HG03565 (cell line): ENCODE measurements around the gene PRSS50.

Source experiments
- ATAC-seq: cut with Tn5 transposase; IDR thresholded peaks from one replicate; pipeline ENCODE4 v1.9.1; 2021; ENCODE audit warnings: mild to moderate bottlenecking, moderate library complexity; ENCODE audit not compliant: unreplicated experiment

Gene PRSS50

GRCh38 chr3:46671541-46672348, 45.9 kb downstream of the PRSS50 start:
- ATAC-seq: no peak

DNA sequence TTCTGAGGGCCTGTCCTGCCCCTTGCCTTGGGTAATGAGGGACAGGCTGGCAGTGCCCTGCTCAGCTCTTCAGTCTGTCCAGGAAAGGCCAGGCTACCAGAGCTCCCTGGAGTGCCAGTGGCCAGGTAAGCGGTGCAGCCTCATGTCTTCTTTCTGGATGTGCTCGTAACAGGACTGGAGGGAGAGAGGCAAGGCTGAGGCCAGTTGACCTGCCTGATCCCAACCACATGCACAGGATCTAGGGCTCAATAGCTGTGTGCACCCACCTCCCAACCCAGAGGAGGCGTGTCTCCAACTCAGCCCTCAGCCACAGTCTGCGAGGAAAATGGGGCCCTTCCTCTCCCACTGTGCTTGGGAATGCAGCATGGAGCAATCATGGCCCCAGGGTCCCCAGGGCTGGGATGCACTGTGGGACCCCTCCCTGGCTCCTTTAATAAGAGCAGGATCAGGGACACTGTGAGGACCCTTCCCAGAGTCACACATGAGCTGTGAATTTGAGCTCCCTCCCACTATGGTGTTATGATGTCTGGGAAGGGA, 46.7 kb downstream of the PRSS50 start:
- ATAC-seq: no peak

GRCh38 chr3:46670000-46670890, 47.4 kb downstream of the PRSS50 start:
- no peak for ATAC-seq

DNA sequence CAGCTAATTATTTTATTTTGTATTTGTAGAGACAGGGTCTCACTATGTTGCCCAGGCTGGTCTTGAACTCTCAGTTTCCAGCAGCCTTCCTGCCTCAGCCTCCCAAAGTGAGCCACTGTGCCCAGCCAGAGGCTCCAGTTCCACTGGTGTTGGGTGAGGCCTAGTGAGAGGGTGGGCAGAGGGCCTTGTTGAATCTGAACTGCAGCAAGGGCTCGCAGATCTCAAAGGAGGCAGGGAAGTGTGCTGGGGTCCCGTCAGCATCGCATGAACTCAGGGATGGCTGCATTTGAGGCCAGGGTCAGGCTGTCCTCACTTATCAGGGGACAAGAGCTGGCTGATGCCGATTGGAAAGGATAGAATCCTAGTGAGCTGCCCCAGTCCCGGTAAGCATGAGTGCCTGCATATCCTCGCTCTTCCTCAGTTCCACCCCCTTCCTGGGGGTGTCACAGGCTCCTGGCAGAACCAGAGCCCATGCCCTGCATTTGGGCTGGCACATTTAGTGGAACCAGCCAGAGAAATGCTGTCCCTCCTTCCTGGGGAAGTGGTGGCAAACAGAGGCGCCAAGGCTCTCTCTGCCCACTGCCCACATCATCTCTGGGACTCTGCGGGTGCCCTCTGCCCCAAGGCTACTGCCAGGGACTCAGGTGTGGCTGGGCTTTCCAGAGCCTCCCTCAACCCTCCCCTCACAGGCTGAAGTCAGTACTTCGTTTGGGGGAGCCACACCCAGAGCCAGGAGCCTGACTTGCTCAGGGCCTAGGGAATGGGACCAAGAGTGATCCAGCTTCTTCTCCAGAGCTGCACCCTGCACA, 48.3 kb downstream of the PRSS50 start:
- no peak for ATAC-seq

DNA sequence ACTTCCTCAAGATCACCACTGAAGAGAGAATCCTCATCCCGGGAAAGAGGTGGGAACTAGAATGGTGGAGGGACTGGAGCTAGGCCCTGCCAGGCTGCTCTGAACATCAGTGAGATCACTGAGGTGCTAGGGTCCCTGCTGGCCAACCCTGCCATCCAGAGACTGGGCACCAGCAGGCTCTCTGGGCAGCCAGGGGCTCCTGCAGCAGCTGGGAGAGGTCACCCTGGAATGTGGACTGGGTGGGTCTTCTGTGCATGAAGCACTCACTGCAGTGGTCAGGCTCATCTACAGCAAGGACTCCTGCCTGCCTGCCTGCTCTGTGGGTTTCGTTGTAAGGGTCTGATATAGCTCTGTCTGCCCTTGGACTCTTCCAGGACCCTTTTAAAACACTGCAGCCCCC, 49.1 kb downstream of the PRSS50 start:
- ATAC-seq: no peak

GRCh38 chr3:46668116-46668515, 49.6 kb downstream of the PRSS50 start:
- no peak for ATAC-seq

- ATAC-seq: no peak
Observed at GRCh38 chr3:46667657-46668056, 50.0 kb downstream of the PRSS50 start.

GRCh38 chr3:46667061-46667621, 50.5 kb downstream of the PRSS50 start:
- ATAC-seq: no peak

DNA sequence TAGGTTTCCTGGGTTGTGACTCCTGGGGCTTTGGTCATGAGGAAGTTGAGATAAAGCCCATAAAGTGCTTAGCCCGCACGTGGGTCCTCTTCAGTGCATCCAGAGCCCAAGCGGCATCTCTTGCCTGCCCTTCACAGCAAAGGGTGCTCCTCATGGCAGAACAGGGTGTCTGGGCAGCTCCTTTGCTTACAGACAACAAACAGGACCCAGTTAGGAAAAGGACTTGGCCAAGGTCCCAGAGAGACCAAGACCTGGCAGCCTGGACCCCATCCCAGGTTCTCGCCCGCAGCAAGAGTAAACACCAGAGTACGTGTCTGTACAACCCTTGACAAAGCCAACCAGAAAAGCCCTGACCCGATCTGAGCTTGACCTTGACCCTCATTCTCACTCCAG, 51.2 kb downstream of the PRSS50 start:
- no peak for ATAC-seq

- ATAC-seq: no peak
Observed at GRCh38 chr3:46665763-46666452, 51.8 kb downstream of the PRSS50 start.

GRCh38 chr3:46664971-46665762, 52.5 kb downstream of the PRSS50 start:
- ATAC-seq: no peak

GRCh38 chr3:46664188-46664970, 53.3 kb downstream of the PRSS50 start:
- no peak for ATAC-seq

GRCh38 chr3:46663591-46664135, 54.0 kb downstream of the PRSS50 start:
- no peak for ATAC-seq

- ATAC-seq: no peak
Observed at GRCh38 chr3:46662771-46663551, 54.7 kb downstream of the PRSS50 start.
